Subcutaneous abdominal adipose tissue (tissue), 5 donors: ENCODE results near the gene MRPL9.
"Not testable (repeated sequence)": the region's sequence is repeated elsewhere in the genome, so short reads cannot be mapped to it uniquely, and the experiment has no call there.

Experiments used
- H3K27ac ChIP-seq: one replicate; pipeline ENCODE4 v1.7.0; 2013; ENCODE audit warnings: low read depth, mild to moderate bottlenecking, inconsistent platforms, low read length, moderate library complexity
- H3K27me3 ChIP-seq, 5 donors: one replicate each; pipeline ENCODE4 v1.7.0; 2013; ENCODE audit warnings: low read length in 5 of 5, inconsistent platforms in 1 of 5; ENCODE audit not compliant: control insufficient read depth in 5 of 5, insufficient read depth in 4 of 5
- H3K36me3 ChIP-seq, 5 donors: one replicate each; pipeline ENCODE4 v1.7.0; 2013; ENCODE audit warnings: low read length in 5 of 5; ENCODE audit not compliant: control insufficient read depth in 5 of 5, insufficient read depth in 5 of 5
- H3K4me1 ChIP-seq, 5 donors: one replicate each; pipeline ENCODE4 v1.7.0; 2013; ENCODE audit warnings: low read length in 5 of 5, mild to moderate bottlenecking in 3 of 5, moderate library complexity in 1 of 5; ENCODE audit not compliant: control insufficient read depth in 5 of 5, insufficient read depth in 5 of 5
- H3K4me3 ChIP-seq, 5 donors: one replicate each; pipeline ENCODE4 v1.7.0; 2013; ENCODE audit warnings: low read length in 5 of 5, low read depth in 1 of 5
- H3K9ac ChIP-seq, 5 donors: one replicate each; pipeline ENCODE4 v1.7.0; 2013; ENCODE audit warnings: low read length in 5 of 5, mild to moderate bottlenecking in 4 of 5, moderate library complexity in 3 of 5
- H3K9me3 ChIP-seq, 5 donors: one replicate each; pipeline ENCODE4 v1.7.0; 2013; ENCODE audit warnings: low read length in 5 of 5; ENCODE audit not compliant: control insufficient read depth in 5 of 5
- donor health status: healthy.
- donor health status: healthy.
- donor health status: healthy.
- donor health status: healthy.
- donor health status: healthy.

The MRPL9 gene

GRCh38 chr1:151737479-151737878, 25.8 kb downstream of the MRPL9 start:
- Histone ChIP-seq H3K9ac (no peak overlapping the region), H3K4me1 (peaks cover 0 to 6% (median 2%) of the 10 kb centered on the region in 5 donors), H3K4me3 (no peak overlapping the region), H3K9me3 (peaks cover 0 to 9% (median 6%) of the 10 kb centered on the region in 5 donors), H3K36me3 (no peaks in the 10 kb centered on the region), H3K27me3 (peaks cover 0 to 4% (median 0%) of the 10 kb centered on the region in 5 donors), H3K27ac (no peak overlapping the region)

- Histone ChIP-seq H3K27me3 (peaks cover 0 to 5% (median 0%) of the 10 kb centered on the region in 5 donors), H3K4me3 (no peak overlapping the region), H3K9ac (no peak overlapping the region), H3K9me3 (peaks cover 0 to 9% (median 6%) of the 10 kb centered on the region in 5 donors), H3K27ac (no peak overlapping the region), H3K4me1 (peaks cover 0 to 6% (median 2%) of the 10 kb centered on the region in 5 donors), H3K36me3 (no peaks in the 10 kb centered on the region)
These were observed 26.3 kb downstream of the MRPL9 start for GRCh38 chr1:151737026-151737425.

GRCh38 chr1:151733995-151734394, 29.3 kb downstream of the MRPL9 start:
- H3K4me3 ChIP-seq, H3K9ac ChIP-seq, H3K27ac ChIP-seq, H3K36me3 ChIP-seq, H3K4me1 ChIP-seq, H3K9me3 ChIP-seq: not testable (repeated sequence)
- peaks cover 0 to 20% (median 13%) of the 10 kb centered on the region in 5 donors for H3K27me3 ChIP-seq

GRCh38 chr1:151733126-151733525, 30.2 kb downstream of the MRPL9 start:
- Histone ChIP-seq H3K27me3 (peaks cover 0 to 24% (median 13%) of the 10 kb centered on the region in 5 donors), H3K4me1 (peaks cover 0 to 3% (median 2%) of the 10 kb centered on the region in 5 donors), H3K9me3 (peaks cover 0 to 9% (median 6%) of the 10 kb centered on the region in 5 donors), H3K27ac (no peak overlapping the region), H3K9ac (no peak overlapping the region), H3K4me3 (no peak overlapping the region), H3K36me3 (no peaks in the 10 kb centered on the region)

- Histone ChIP-seq H3K27ac (no peak overlapping the region), H3K4me3 (no peak overlapping the region), H3K9ac (no peak overlapping the region), H3K4me1 (peaks cover 0 to 4% (median 1%) of the 10 kb centered on the region in 5 donors), H3K27me3 (peaks cover 13 to 44% (median 15%) of the 10 kb centered on the region in 5 donors), H3K9me3 (no peaks in the 10 kb centered on the region), H3K36me3 (no peaks in the 10 kb centered on the region)
These were observed 33.4 kb downstream of the MRPL9 start for GRCh38 chr1:151729966-151730291.

GRCh38 chr1:151729157-151729965, 33.9 kb downstream of the MRPL9 start:
- H3K27me3 ChIP-seq: peaks cover 13 to 47% (median 17%) of the 10 kb centered on the region in 5 donors
- H3K9me3 ChIP-seq: no peaks in the 10 kb centered on the region
- no peak overlapping the region for H3K9ac ChIP-seq
- no peak overlapping the region for H3K4me3 ChIP-seq
- peaks cover 0 to 4% (median 0%) of the 10 kb centered on the region in 5 donors for H3K4me1 ChIP-seq
- H3K36me3 ChIP-seq: no peaks in the 10 kb centered on the region
- no peak overlapping the region for H3K27ac ChIP-seq

- peaks cover 0 to 4% (median 0%) of the 10 kb centered on the region in 5 donors for H3K4me1 ChIP-seq
- H3K9me3 ChIP-seq: no peaks in the 10 kb centered on the region
- H3K4me3 ChIP-seq: no peak overlapping the region
- H3K36me3 ChIP-seq: no peaks in the 10 kb centered on the region
- peaks cover 16 to 52% (median 21%) of the 10 kb centered on the region in 5 donors for H3K27me3 ChIP-seq
- H3K27ac ChIP-seq: no peak overlapping the region
- no peak overlapping the region for H3K9ac ChIP-seq
These were observed 34.9 kb downstream of the MRPL9 start for GRCh38 chr1:151728151-151729054.

- Histone ChIP-seq H3K4me3 (no peak overlapping the region), H3K4me1 (peaks cover 0 to 20% (median 17%) of the 10 kb centered on the region in 5 donors), H3K9ac (no peak overlapping the region), H3K27me3 (peaks cover 5 to 32% (median 21%) of the 10 kb centered on the region in 5 donors), H3K36me3 (no peaks in the 10 kb centered on the region), H3K27ac (no peak overlapping the region), H3K9me3 (no peaks in the 10 kb centered on the region)
These were observed 39.4 kb downstream of the MRPL9 start for GRCh38 chr1:151723726-151724370.

GRCh38 chr1:151721788-151722510, 41.3 kb downstream of the MRPL9 start:
- peak overlapping the region; percentile 35 to 60 (median 56) for H3K4me3 ChIP-seq
- H3K36me3 ChIP-seq: no peaks in the 10 kb centered on the region
- peak overlapping the region in 1 of 5 donors; percentile 35 for H3K9ac ChIP-seq
- peaks cover 0 to 21% (median 18%) of the 10 kb centered on the region in 5 donors for H3K4me1 ChIP-seq
- peaks cover 18 to 30% (median 27%) of the 10 kb centered on the region in 5 donors for H3K27me3 ChIP-seq
- H3K27ac ChIP-seq: no peak overlapping the region
- no peaks in the 10 kb centered on the region for H3K9me3 ChIP-seq
